ENCODE data around the gene SERPINB2.

Gene SERPINB2

GRCh38 chr18:63887424-63887823, at the start of gene SERPINB2:
Gene SERPINB2, plus strand, starts transcription at chr18:63887705. Its CDS starts 3,740 bp downstream, at chr18:63891445.
- DNase-seq (ENCODE audit: low read depth) = peak; percentile 93
- no peak for TF ChIP-seq CTCF (IDR thresholded peaks at IDR 0.05; ENCODE audit: insufficient read depth, low read depth, low read length, missing control alignments)
- H3K4me3 ChIP-seq (ENCODE audit: low read length) = peak within 1 kb of the TSS; percentile 55

GRCh38 chr18:63843008-63843407, 44.5 kb upstream of the SERPINB2 start:
- no peak overlapping the region for H3K4me3 ChIP-seq (ENCODE audit: low read length)
- peak; percentile 27 for DNase-seq (ENCODE audit: low read depth)
- no peak for TF ChIP-seq CTCF (IDR thresholded peaks at IDR 0.05; ENCODE audit: insufficient read depth, low read depth, low read length, missing control alignments)

- peak; percentile 66 for DNase-seq (ENCODE audit: low read depth)
- no peak overlapping the region for H3K4me3 ChIP-seq (ENCODE audit: low read length)
- TF ChIP-seq CTCF (IDR thresholded peaks at IDR 0.05; ENCODE audit: insufficient read depth, low read depth, low read length, missing control alignments) = peak; percentile 64
Measured at GRCh38 chr18:63844254-63844653, 43.3 kb upstream of the SERPINB2 start.

- peak; percentile 84 for DNase-seq (ENCODE audit: low read depth)
- peak; percentile 78 for TF ChIP-seq CTCF (IDR thresholded peaks at IDR 0.05; ENCODE audit: insufficient read depth, low read depth, low read length, missing control alignments)
- H3K4me3 ChIP-seq (ENCODE audit: low read length) = no peak overlapping the region
Measured at GRCh38 chr18:63848159-63848558, 39.3 kb upstream of the SERPINB2 start.

- DNase-seq (ENCODE audit: low read depth) = peak; percentile 84
- H3K4me3 ChIP-seq (ENCODE audit: low read length) = no peak overlapping the region
- peak; percentile 80 for TF ChIP-seq CTCF (IDR thresholded peaks at IDR 0.05; ENCODE audit: insufficient read depth, low read depth, low read length, missing control alignments)
Measured at GRCh38 chr18:63850020-63850419, 37.5 kb upstream of the SERPINB2 start.

- H3K4me3 ChIP-seq (ENCODE audit: low read length) = no peak overlapping the region
- TF ChIP-seq CTCF (IDR thresholded peaks at IDR 0.05; ENCODE audit: insufficient read depth, low read depth, low read length, missing control alignments) = no peak
- peak; percentile 78 for DNase-seq (ENCODE audit: low read depth)
Measured at GRCh38 chr18:63850636-63851035, 36.9 kb upstream of the SERPINB2 start.

- DNase-seq (ENCODE audit: low read depth) = no peak
- TF ChIP-seq CTCF (IDR thresholded peaks at IDR 0.05; ENCODE audit: insufficient read depth, low read depth, low read length, missing control alignments) = no peak
- H3K4me3 ChIP-seq (ENCODE audit: low read length) = no peak overlapping the region
Measured at GRCh38 chr18:63858456-63858855, 29.0 kb upstream of the SERPINB2 start.
